ENCODE results near the gene MCRIP2. TPM values are rescaled to one million over a fixed set of nuclear protein-coding genes. Genes with fewer than 3 reads are reported as not detected.

MCRIP2 gene
- total and polyA plus RNA-seq, 2 of the 8 experiments (the other 6 are each of a cell fraction or from before 2014, with no cell fraction given) = 45.4 to 75.5 TPM

- TF ChIP-seq BACH1 (IDR thresholded peaks at IDR 0.05; ENCODE audit: low read length) (no peak), SP4 (IDR thresholded peaks at IDR 0.05; ENCODE audit: low read length) (no peak)
These were observed 24.7 kb upstream of the MCRIP2 start (continued) for GRCh38 chr16:616733-617586.

Measured in H1 (cell line).